Daoy (cell line): ENCODE results near the gene GADD45B. TPM values are rescaled to one million over a fixed set of nuclear protein-coding genes. Genes with fewer than 3 reads are reported as not detected.
"Not testable (repeated sequence)": the region's sequence is repeated elsewhere in the genome, so short reads cannot be mapped to it uniquely, and the experiment has no call there.

Source experiments
- DNase-seq: peaks from one replicate; pipeline ENCODE4 v3.0.0-alpha.2; 2015; ENCODE audit warnings: low read depth
- total RNA-seq: library from RNA; depleted of rRNA; stranded (reverse); fragments of >200 nt; shearing (Covaris generic); gene quantifications from 2 replicates; pipeline ENCODE4 v1.2.3, GENCODE V29; 2014

Gene GADD45B
- total RNA-seq, 1 experiment from 2014 or later, result 85.9 TPM

DNA sequence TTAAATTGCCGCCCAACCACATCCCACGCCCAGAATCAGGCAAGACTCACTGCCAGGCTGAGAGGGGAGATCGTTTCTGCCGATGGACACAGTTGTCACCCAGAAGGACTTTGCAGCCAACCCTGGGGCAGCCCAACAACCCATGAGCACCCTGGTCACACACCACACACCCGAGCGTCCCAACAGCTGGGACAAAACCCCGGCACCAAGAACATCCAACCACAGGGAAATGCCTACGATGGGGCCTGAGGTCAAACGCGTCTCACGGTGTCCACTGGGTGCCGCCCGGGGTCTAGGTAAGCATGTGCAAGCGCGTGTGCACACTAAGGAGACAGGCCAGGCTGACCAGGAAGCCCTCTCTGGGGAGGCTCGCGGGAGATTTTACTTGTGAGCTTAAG is 32.1 kb upstream of the GADD45B start:
- DNase-seq, result no peak

DNA sequence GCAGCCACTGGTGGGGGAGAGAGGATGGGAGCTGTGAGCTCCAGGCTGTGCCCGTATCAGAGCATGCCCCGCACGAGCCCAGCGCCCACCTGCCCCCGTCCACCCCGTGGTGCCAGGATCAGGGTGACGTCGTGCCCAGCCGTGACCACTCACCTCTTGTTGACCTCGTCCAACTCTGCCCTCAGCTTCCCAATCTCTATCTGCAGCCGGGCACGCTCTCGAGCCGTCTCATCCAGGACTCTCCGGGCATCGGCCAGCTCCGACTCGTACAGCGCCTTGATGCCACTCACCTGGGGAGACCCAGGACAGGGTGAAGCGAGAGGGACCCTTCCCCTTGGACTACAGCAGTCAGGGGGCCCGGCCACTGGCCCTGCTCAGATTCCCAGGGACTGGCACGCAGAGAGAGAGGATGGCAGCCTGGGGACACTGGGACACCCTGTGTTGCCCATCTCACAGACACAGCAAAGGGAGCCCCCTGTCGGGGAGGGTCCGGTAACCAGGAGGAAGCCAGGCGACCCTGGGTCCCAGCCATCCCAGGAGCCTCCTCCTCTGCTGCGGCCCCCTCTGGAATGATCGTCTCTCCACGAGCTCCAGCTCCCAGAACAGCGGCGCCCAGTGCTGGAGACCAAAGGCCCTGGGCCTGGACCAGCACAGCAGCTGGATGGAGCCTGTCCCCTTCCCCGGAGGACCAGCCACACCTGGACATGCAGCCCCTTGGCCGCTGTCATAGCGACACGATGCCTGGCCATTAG is 31.5 kb upstream of the GADD45B start:
- DNase-seq, result no peak

DNA sequence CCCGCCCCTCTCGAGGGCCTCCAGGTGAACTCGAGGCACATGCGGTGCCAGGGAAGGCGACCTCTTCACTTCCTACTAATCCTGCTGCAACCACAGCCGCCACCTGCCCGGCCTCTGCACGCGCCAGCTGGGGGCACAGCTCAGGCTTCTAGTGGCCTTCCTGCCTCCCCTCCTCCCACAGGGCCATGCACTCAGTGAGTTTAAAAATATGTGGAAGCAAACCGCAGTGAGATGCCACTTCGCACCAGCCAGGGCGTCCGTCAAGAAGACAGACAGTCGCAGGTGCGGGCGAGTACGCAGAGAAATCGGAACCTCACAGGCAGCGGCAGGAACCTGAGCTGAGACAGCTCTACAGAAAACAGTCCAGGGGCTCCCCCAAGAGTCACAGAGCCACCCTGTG is 29.5 kb upstream of the GADD45B start:
- no peak for DNase-seq

DNA sequence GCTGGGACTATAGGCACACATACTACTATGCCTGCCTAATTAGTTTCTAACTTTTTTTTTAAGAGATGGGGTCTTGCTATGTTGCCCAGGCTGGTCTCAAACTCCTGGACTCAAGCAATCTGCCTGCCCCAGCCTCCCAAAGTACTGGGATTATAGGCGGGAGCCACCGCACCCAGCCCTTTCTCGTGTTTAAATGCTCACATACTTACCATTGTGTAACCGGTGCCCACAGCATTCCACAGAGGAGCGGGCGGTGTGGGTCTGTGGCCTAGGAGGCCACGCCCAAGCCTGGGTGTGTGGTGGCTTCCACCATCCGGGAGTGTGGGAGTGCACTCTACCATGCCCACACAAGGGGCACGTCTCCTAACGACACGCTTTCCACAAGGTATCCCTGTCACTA is 26.9 kb upstream of the GADD45B start:
- no peak for DNase-seq

DNA sequence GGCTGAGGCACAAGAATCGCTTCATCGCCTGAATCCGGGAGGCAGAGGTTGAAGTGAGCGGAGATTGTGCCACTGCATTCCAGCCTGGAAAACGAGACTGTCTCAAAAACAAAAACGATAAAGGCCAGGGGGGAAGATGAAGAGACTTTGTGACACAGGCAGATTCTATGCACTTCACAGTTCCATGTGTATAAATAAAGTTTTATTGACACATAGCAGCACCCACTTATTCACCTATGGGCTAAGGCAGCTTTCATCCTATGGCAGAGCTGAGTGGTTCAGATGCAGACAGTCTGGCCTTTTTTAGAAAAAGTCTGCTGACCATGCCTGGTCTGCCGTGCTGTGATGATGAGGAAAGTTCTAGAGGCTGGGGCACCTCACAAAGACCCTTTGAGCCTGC is 24.8 kb upstream of the GADD45B start:
- no peak for DNase-seq

GRCh38 chr19:2451741-2452140 is 24.2 kb upstream of the GADD45B start:
- DNase-seq, result no peak

DNA sequence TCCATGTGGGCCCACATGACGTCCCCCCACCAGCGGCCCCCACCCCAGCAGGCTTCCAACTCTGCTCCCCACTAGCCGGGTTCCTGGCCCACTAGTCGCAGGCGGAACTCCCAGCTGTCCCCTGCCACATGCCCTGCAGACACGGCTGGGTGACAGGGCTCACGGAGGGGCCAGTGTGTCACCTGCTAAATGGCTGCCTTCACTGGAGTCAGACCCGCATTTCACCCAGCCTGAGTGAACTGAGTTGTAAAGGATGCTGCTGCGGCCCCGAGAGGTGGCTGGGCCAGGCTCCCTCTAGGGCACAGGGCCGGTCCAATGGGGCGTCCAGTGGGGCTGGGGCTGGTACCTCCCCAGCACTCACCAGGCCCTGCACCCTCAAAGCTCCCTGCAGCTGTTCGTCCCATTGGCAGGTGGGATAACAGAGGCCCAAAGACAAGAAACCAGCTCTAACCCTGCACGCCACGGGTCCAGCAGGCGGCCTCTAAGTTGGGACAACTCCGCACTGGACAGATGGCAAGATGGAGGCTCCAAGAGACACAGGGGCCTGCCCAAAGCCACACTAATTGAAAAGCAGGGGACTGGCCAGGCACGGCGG is 22.4 kb upstream of the GADD45B start:
- DNase-seq, result no peak

DNA sequence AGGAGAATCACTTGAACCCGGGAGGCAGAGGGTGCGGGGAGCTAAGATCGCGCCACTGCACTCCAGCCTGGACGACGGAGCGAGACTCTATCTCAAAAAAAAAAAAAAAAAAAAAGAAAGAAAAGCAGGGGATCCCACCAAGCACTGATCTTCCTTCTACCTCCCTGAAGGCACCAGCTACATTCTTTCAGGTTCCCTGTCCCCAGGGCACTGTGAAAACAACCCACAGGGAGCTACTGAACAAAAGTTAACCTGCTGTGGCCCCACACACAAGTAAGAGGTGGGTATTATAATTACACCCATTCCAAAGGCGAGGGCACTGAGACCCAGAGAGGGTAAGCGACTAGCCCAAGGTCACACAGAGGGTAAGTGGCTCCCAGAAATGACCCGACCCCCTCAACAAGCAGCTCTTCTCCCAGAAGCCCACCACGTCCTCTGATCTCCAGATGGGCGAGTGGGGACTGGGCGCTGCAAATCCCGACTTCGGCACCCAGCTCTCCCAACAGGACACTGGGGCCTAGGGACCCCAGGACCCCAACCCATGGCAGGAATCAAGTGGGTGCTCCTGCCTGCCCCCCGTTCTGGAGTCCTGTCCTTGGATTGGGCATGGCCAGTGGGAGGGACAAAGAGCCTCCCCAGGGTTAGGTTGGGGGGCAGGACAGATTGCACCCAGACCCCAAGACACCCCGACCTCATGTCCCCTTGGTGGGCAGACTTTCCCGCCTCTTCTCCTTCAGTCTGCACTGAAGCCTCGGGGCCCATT is 21.5 kb upstream of the GADD45B start:
- DNase-seq, result no peak

DNA sequence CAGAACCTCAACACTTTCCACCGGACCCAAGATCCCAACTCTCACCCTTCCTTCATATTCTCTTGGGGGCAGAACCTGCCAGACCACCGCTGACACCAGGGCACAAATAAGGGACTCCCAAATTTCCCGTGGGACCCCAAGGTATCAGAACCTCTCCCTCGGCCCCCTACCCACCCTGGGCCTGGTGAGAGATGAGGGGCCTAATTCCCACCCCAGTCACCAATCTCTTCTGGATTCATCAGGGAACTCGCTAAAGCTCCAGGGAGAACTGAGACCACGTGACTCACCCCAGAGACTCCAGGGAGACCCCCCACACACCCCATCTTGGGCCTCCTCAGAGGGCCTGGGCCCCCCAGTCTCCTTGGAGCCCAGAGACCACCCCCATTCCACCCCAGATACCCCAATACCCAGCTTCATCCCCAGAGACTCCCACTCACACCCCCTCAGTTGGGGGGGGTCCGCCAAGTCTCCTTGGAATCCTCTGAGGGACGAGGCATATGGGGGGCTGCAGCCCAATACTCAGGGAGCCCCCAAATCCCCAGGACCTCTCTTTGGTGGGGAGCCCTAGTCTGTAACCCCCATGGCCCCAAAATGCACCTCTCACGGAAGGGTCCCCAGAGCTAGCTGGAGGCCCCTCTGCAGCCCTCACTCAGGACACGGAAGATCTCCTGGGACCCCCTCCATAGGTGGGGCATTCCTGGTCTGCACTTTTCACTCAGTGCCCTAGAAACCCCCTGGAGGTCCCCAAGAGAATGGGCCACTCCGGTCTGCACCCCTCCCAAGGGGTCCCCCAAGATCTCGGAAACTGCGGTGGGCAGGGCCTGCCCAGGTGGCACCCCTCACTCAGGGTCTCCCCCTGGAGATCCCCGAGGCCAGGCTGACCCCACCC is 20.7 kb upstream of the GADD45B start:
- no peak for DNase-seq

DNA sequence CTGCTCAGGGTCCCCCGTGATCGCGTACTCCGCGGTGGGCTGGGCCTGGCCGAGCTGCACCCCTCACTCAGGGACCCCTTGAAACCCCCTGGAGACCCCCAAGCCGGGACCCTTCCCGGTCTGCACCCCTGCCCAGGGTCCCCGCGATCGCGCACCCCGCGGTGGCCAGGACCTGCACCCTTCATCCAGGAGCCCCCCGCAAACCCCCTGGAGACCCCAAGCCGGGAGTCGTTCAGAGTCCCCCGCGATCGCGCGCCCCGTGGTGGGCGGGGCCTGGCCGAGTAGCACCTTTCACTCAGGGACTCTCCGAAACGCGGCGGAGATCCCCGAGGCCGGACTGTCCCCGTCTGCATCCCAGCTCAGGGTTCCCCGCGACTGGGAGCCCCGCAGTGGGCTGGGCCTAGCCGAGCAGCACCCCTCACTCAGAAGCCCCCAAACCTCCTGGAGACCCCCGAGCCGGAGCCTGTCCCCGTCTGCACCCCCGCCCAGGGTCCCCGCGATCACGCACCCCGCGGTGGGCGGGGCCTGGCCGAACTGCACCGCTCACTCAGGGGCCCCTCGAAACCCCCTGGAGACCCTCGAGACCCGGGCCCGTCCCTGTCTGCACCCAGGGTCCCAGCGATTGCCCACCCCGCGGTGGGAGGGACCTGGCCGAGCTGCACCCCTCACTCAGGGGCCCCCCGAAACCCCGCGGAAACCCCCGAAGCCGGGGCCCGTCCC is 19.9 kb upstream of the GADD45B start:
- DNase-seq, result peak; percentile 35

DNA sequence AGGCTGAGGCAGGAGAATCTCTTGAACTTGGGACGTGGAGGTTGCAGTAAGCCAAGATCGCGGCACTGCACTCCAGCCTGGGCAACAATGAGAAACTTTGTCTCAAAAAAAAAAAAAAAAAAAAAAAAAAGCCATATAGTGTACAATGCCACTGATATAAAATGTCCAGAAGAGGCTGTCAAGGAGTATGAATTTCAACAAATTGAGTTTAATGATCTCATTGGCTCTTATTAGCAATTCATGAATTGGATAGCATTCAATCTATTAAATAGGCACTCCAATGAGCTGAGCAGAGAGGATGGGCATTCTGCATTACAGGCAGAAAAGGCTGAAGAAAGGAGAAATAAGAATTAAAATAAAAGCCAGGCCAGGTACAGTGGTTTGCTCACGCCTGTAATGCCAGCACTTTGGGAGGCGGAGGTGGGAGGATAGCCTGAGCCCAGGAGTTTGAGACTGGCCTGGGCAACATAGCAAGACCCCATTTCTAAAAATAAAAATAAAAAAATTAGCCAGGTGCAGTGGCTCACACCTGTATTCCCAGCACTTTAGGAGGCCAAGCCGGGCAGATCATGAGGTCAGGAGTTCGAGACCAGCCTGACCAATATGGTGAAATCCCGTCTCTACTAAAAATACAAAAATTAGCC is 18.4 kb upstream of the GADD45B start:
- no peak for DNase-seq

- no peak for DNase-seq
These were observed 17.9 kb upstream of the GADD45B start for GRCh38 chr19:2458054-2458453.

DNA sequence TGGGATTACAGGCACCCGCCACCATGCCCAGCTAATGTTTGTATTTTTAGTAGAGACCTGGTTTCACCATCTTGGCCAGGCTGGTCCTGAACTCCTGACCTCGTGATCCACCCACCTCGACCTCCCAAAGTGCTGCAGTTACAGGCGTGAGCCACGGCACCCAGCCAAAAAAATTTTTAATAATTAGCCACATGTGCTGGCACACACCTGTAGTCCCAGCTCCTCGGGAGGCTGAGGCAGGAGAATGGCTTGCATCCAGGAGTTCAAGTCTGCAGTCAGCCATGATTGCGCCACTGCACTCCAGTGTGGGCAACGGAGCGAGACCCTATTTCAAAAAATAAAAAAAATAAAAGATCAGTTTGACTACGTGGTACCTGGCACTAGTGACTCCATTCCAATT is 17.2 kb upstream of the GADD45B start:
- not testable (repeated sequence) for DNase-seq

GRCh38 chr19:2460245-2460644 is 15.7 kb upstream of the GADD45B start:
- no peak for DNase-seq

GRCh38 chr19:2461751-2462634 is 13.9 kb upstream of the GADD45B start:
- peak; percentile 92 for DNase-seq

DNA sequence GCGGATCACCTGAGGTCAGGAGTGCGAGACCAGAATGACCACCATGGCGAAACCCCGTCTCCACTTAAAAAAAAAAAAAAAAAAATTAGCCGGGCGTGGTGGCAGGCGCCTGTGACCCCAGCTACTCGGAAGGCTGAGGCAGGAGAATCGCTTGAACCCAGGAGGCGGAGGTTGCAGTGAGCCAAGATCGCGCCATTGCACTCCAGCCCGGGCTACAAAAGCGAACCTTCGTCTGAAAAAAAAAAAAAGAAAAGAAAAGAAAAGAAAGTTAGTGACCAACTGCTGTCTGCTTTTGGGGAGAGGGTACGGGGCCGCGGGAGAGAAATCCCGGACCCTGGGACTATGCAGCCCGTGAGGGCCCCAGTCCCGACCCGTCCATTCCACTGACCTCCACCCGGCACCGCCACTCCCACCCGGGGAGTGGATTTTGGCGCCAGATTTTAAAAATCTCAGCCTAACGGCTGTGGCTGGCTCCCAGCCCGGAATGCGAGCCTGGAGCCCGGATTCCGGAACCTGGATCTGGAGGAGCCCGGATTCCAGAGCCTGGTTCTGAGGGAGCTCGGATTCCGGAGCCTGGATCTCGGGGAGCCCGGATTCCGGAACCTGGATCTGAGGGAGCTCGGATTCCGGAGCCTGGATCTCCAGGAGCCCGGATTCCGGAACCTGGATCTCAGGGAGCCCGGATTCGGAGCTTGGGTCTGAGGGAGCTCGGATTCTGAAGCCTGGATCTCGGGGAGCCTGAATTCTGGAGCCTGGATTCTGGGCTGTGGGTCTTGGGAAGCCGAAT is 13.1 kb upstream of the GADD45B start:
- peak; percentile 96 for DNase-seq

- DNase-seq, result not testable (repeated sequence)
These were observed 12.2 kb upstream of the GADD45B start for GRCh38 chr19:2463694-2464093.

GRCh38 chr19:2464389-2464788 is 11.5 kb upstream of the GADD45B start:
- no peak for DNase-seq

DNA sequence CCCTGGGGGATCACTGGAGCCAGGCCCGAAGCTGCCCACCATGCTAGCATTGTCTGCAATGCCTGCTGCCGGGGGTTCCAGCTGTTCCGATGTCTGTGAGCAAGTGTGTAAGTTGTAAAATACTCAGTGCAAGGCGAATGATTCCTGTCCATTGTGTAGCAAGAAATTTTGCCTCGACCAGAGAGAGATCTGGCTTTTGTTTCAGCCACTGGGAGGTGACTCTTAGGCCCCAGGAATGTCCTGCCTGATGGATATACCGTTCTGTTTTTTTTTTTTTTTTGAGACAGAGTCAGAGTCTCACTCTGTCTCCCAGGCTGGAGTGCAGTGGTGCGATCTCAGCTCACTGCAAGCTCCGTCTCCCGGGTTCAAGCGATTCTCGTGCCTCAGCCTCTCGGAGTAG is 7.3 kb upstream of the GADD45B start:
- DNase-seq, result no peak
